H1 (cell line): ENCODE measurements around the gene NINJ2.

Experiments used
- ASH2L ChIP-seq: fragments of 200-600, 300-600 bp; sonication (generic); IDR thresholded peaks from one replicate; pipeline ENCODE4 v1.7.1; 2017; ENCODE audit warnings: low read length
- CBX5 ChIP-seq: fragments of 300-800, 300-1000 bp; sonication (generic); IDR thresholded peaks from 2 replicates; pipeline ENCODE4 v1.7.1; 2016; ENCODE audit warnings: antibody characterized with exemption, low read length, low read depth
- CHD1 ChIP-seq: IDR thresholded peaks from 2 replicates; pipeline ENCODE4 v1.6.1; 2012; ENCODE audit warnings: low read depth, low read length, improper control_type of control experiment
- EZH2 ChIP-seq: fragments of 200-600 bp; sonication (generic); IDR thresholded peaks from 2 replicates; pipeline ENCODE4 v1.7.1; 2012; ENCODE audit warnings: low read depth, mild to moderate bottlenecking, moderate library complexity, low read length, inconsistent platforms; ENCODE audit not compliant: severe bottlenecking
- HDAC2 ChIP-seq, 2 experiments: fragments of 300-600 bp in 1 of 2; sonication (generic) in 1 of 2; IDR thresholded peaks; 2 replicates each; pipeline ENCODE4 v1.6.1; 2011 to 2012; ENCODE audit warnings: low read depth in 2 of 2, low read length in 2 of 2, mild to moderate bottlenecking in 2 of 2, moderate library complexity in 2 of 2, borderline replicate concordance in 1 of 2, inconsistent platforms in 1 of 2
- KDM5A ChIP-seq: fragments of 200-600 bp; IDR thresholded peaks from 2 replicates; pipeline ENCODE4 v1.7.1; 2012; ENCODE audit warnings: mild to moderate bottlenecking, low read length, inconsistent platforms, mixed read lengths
- MAFK ChIP-seq: IDR thresholded peaks from 2 replicates; pipeline ENCODE4 v1.6.1; 2012; ENCODE audit warnings: low read depth, mild to moderate bottlenecking, improper control_type of control experiment, low read length
- POLR2A ChIP-seq, 2 experiments: IDR thresholded peaks; 1 replicate in 1 of 2; 2 replicates in 1 of 2; pipeline ENCODE4 v1.6.1; 2011; ENCODE audit warnings: low read depth in 2 of 2, low read length in 2 of 2, mild to moderate bottlenecking in 2 of 2; ENCODE audit errors: control extremely low read depth in 1 of 2
- POLR2AphosphoS5 ChIP-seq: IDR thresholded peaks from 2 replicates; pipeline ENCODE4 v1.6.1; 2011; ENCODE audit warnings: low read depth, low read length
- RFX5 ChIP-seq: IDR thresholded peaks from 2 replicates; pipeline ENCODE4 v1.6.1; 2011; ENCODE audit warnings: low read depth, low read length, improper control_type of control experiment, borderline replicate concordance
- TAF1 ChIP-seq: IDR thresholded peaks from 2 replicates; pipeline ENCODE4 v1.6.1; 2011; ENCODE audit warnings: mild to moderate bottlenecking, low read depth, low read length
- YY1 ChIP-seq: IDR thresholded peaks from 2 replicates; pipeline ENCODE4 v1.6.1; 2011; ENCODE audit warnings: low read depth, mild to moderate bottlenecking, low read length
- TF ChIP-seq, protein P1 (sequence below), 3 experiments: IDR thresholded peaks; 1 replicate in 2 of 3; 2 replicates in 1 of 3; pipeline versions ENCODE4 v1.5.1 to v1.6.1; 2011; ENCODE audit warnings: low read length in 3 of 3, mild to moderate bottlenecking in 3 of 3, inconsistent platforms in 2 of 3, low read depth in 1 of 3, moderate library complexity in 1 of 3; ENCODE audit not compliant: insufficient read depth in 1 of 3; ENCODE audit errors: control extremely low read depth in 1 of 3
- TF ChIP-seq, protein P2 (sequence below): IDR thresholded peaks from 2 replicates; pipeline ENCODE4 v1.6.1; 2012; ENCODE audit warnings: inconsistent platforms

DNA sequence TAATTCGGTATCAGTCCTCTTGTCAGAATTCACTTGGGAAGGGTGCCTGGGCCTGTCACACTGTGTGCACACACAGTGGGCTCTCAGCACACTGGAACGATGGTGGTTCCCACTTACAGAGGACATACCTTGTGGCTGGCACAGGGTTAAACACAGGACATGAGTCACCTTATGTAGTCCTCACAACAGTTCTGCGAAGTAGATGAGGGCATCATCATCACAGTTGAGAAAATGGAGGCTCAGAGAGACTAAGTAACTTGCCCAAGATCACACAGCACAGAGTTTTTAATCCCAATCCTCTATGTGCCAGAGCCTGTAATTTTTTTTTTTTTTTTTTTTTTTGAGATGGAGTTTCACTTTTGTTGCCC, 90.7 kb downstream of the NINJ2 start:
- TF ChIP-seq POLR2A (IDR thresholded peaks at IDR 0.05; ENCODE audit: control extremely low read depth in 1 of 2, low read depth in 2 of 2, low read length in 2 of 2) (no peak), HDAC2 (IDR thresholded peaks at IDR 0.05; ENCODE audit: borderline replicate concordance in 1 of 2, low read depth in 2 of 2, low read length in 2 of 2) (no peak), EZH2 (no peak), ASH2L (no peak), CBX5 (no peak), MAFK (no peak), CHD1 (no peak), POLR2AphosphoS5 (no peak), TAF1 (no peak), RFX5 (no peak), YY1 (no peak), KDM5A (no peak)
- TF ChIP-seq, protein P1, sequence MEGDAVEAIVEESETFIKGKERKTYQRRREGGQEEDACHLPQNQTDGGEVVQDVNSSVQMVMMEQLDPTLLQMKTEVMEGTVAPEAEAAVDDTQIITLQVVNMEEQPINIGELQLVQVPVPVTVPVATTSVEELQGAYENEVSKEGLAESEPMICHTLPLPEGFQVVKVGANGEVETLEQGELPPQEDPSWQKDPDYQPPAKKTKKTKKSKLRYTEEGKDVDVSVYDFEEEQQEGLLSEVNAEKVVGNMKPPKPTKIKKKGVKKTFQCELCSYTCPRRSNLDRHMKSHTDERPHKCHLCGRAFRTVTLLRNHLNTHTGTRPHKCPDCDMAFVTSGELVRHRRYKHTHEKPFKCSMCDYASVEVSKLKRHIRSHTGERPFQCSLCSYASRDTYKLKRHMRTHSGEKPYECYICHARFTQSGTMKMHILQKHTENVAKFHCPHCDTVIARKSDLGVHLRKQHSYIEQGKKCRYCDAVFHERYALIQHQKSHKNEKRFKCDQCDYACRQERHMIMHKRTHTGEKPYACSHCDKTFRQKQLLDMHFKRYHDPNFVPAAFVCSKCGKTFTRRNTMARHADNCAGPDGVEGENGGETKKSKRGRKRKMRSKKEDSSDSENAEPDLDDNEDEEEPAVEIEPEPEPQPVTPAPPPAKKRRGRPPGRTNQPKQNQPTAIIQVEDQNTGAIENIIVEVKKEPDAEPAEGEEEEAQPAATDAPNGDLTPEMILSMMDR (IDR thresholded peaks at IDR 0.05; ENCODE audit: control extremely low read depth in 1 of 3, insufficient read depth in 1 of 3, low read depth in 1 of 3, low read length in 3 of 3) = no peak
- TF ChIP-seq, protein P2, sequence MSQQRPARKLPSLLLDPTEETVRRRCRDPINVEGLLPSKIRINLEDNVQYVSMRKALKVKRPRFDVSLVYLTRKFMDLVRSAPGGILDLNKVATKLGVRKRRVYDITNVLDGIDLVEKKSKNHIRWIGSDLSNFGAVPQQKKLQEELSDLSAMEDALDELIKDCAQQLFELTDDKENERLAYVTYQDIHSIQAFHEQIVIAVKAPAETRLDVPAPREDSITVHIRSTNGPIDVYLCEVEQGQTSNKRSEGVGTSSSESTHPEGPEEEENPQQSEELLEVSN = no peak
